Eye (tissue), 1 donor: ENCODE data around the gene FOXA3.
"Not testable (repeated sequence)": the region's sequence is repeated elsewhere in the genome, so short reads cannot be mapped to it uniquely, and the experiment has no call there.

Experiments used
- DNase-seq: peaks from one replicate; pipeline ENCODE4 v3.0.0-alpha.2; 2015

Gene FOXA3

DNA sequence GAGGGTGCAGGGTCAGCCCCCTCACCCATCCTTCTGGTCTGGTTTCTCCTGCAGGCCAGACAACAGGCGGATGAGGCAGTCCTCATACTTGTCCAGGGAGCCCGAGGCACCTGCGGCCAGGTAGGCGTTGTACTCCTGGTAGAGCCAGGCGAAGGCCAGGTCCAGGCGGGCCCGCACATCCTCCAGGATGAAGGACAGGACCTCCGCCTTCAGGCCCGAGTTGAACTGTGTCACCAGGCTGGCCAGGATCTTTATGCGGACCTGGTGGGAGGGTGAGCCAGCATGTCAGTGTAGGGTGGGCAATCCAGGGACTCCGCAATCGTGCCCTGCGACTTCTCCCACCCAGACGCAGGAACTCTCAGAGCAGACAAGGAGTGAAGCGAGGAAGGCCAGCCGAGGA, 35.2 kb upstream of the FOXA3 start:
- DNase-seq: no peak

DNA sequence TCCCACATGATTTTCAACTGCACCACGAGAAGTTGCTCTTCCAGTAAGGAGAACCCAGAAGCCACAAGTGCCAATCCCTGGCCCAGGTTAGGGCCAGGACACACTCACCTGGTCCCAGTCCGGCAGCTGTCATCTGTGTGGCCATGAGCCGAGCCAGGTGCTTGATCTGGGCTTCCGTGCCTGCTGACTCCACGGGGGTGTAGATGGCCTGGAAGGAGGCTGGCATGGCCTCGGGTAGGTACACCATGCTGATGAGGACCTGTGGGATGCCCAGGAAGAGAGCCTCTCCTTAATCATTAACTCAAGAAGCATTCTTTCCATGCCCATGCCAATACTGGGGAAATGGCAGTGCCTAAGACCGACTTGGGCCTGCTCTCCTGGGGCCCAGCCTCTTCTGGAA, 29.2 kb upstream of the FOXA3 start:
- DNase-seq: no peak

DNA sequence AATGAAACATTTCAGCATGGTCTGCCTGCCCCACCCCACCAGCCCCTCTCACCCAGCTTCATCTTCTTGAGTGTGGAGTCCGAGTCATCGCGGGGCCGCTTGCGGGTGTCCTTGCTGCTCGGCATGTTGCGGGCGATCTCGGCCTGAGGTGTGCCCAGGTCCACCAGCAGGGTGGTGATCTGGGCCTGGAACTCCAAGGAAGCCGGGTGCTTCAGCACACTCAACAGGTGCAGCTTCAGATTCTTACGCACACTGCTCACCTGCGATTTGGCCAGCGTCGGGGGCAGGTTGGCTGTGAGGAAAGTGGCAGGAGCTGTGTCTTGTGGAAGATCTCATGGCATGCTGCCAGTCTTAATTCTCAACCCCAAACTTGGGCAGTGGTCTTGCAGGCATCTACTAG, 21.9 kb upstream of the FOXA3 start:
- DNase-seq: no peak

DNA sequence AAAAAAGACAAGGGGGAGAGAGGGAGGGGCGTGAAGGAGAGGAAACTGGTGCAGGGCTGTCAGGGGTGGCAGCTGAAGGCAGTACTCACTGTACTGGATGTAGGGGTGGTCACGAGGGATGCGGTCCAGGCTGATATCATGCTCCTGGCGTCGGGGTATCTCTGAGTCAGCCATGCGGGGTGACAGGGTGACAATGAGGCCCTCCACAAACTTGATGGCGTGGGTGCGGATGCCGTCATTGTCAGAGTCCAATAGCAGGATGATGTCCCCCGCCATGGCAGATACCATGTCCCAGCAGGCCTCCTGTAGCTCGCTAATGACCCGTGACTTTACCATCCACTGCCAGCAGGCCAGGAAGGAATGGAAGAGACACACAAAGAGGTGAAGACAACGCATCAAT, 16.5 kb upstream of the FOXA3 start:
- no peak for DNase-seq

DNA sequence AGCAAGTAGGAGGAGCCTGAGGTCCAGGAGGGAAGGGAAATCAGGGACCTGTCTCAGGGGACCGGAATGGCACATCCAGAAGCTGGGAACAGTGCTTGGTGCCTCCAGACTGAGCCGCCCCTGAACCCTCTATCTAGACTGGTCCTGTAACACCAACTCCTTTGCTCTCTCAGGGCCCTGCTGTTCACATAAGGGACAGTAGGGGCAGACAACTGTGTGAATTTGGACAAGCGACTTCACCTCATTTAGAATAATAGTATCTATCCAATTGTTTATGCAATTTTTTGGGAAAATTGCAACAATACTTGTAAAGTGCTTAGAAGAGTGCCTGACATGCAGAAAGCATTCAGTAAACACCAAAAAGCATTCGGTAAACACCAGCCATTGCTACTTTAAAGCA, 15.2 kb upstream of the FOXA3 start:
- DNase-seq: no peak

DNA sequence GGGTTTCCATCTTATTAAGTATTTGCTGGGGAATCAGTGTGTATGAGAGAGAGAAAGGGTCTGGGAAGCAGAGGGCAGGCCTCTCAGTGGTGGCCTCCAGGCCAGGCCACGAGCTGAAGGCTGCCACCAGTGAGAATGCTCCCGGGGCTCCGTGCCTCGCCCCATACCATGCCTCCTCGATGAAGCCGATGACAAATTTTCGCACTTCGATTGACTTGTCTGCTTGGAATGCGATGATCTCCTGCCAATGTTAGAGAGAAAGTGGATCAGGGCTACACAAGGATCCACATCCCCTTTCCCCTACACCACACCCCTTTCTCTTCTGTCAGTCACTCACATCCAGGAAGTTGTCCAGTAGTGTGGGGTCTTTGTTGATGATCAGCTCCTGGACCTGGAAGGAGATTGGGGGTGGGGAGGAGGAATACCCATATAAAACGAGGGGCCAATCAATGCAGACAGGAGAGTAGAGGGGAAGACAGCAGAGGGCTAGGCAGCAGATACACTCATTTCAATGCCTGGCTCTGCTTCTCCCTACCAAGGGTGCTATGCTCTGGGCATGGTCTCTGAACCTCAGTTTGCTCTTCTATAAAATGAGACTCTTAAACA, 11.9 kb upstream of the FOXA3 start:
- no peak for DNase-seq

DNA sequence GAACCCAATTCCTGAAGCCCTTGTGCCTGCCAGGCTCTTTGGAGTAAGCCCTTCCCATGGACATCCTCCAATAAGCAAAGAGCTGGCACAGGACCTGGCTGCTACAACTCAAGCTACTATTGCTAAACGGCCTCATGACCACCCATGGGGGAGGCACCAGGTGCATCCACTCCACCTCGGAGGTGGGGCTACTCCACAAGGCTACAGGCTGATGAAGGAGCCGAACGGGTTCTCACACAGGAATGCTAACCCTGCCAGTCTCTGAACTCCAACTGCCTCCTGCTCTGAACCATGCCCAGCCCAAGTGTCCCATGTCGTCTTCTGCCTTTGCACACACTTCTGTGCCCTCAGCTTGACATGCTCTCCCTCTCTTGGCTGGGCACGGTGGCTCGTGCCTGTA, 11.1 kb upstream of the FOXA3 start:
- DNase-seq: no peak

- DNase-seq: no peak
Observed at GRCh38 chr19:45854167-45854778, 9.9 kb upstream of the FOXA3 start.

- DNase-seq: no peak
Observed at GRCh38 chr19:45860359-45861259, 3.5 kb upstream of the FOXA3 start.

GRCh38 chr19:45862271-45862563, 1.9 kb upstream of the FOXA3 start:
- DNase-seq: no peak

- peak; percentile 99 for DNase-seq
Observed at GRCh38 chr19:45862564-45863334, 1.4 kb upstream of the FOXA3 start, which contains the start of gene SYMPK. Gene SYMPK (minus strand): TSS chr19:45863147. CDS start chr19:45854495, 8,652 bp downstream.

DNA sequence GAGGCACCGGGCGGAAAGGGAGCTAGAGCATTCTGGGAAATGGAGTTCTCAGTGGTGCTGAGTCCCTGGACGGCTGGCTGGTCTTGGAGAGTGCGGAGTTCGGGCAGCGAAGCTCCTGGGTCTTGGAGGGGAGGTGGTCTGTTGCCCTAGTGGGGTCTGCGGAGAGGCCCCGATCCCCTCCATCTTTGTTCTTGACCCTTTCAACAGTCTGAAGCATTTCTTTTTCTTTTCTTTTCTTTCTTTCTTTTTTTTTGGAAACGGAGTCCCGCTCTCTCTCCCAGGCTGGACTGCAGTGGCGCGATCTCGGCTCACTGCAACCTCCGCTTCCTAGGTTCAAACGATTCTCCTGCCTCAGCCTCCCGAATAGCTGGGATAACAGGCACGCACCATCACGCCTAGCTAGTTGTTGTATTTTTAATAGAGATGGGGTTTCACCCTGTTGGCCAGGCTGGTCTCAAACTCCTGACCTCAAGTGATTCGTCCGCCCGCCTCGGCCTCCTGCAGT, 739 bp upstream of the FOXA3 start:
- DNase-seq: no peak

DNA sequence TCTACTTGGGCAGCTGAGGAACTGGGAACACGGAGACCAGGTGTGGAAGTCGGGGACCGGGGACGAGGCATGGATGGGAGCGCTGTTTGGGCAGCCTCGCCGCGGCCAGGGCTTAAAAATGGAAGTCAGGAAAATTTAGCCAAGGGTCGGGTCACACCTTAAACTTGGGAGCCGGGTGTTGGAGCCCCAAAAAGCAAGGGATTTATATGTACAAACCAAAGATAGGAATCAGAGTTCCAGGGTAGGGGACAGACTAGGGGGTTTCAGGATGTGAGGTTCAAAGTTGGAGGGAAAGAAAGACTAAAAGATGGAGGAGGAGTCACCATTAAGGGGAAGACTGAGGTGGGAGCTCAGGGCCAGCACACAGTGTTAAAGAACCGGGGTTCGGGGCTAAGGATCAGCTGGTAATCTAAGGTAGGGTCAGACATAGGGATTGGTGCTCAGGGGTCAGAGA, 530 bp downstream of the FOXA3 start:
- DNase-seq: peak; percentile 5

- DNase-seq: no peak
Observed at GRCh38 chr19:45865269-45865948, 1.3 kb downstream of the FOXA3 start.

- DNase-seq: no peak
Observed at GRCh38 chr19:45866400-45867176, 2.5 kb downstream of the FOXA3 start.

DNA sequence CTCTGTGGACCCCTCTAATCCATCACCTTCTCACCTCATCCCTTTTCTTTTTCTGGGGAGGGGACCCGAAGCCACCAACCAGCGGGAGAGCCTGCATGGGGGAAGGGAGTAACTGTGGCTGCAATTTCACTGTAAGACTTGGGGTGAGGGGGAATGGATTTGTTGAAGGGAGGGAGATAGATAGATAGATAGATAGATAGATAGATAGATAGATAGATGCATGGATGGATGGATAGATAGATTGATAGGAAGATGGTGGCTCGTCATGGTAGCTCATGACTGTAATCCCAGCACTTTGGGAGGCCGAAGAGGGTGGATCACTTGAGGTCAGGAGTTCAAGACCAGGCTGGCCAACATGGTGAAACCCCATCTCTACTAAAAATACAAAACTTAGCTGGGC, 3.1 kb downstream of the FOXA3 start:
- not testable (repeated sequence) for DNase-seq

DNA sequence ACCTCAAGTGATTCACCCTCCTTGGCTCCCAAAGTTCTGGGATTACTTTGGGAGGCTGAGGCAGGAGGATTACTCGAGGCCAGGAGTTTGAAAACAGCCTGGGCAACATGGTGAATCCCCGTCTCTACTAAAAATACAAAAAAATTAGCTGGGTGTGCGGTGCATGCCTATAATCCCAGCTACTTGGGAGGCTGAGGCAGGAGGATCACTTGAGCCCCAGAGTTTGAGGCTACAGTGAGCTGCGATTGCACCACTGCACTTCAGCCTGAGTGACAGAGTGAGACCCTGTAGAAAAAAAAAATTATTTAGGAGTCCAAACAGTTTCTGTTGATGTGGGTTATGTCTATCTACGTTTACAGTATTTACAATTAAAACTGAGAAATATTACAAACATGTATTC, 6.7 kb downstream of the FOXA3 start:
- DNase-seq: no peak

- DNase-seq: no peak
Observed at GRCh38 chr19:45872095-45872919, 8.2 kb downstream of the FOXA3 start.

DNA sequence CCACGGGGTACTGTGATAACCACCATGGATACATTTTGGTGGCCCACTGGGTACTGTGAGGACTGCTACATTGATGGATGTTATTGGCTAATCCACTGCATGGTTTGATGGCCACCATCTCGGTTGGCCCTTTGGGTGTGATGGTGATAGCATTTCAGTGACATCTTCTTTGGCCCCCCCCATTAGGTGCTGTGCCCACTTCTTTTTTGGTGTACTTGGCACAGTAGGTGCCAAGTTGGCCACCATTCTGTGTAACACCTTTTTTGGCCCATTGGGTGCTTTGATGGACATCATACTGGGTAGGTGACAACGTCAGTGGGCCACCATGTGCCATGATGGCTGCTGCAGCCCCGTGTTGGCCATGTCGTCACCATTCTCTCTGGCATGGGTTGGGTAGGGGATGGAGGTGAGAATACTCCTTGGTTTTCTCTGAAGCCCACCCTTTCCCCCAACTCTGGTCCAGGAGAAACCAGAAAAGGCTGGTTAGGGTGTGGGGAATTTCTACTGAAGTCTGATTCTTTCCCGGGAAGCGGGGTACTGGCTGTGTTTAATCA, 9.2 kb downstream of the FOXA3 start:
- DNase-seq: no peak

DNA sequence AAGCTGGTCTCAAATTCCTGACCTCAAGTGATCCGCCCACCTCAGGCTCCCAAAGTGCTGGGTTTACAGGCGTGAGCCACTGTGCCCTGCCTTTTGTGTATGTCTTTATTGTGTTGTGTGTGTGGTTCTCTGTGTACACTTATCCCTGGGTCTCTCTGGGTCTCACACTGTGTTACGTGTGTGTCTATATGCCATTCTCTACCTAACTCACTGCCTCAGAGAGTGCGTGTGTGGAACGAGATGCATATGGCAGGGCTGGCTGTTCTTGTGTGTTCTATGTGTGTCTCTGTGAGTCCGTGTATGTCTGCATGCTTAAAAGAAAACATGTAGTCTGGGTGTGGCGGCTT, 10.5 kb downstream of the FOXA3 start:
- no peak for DNase-seq

DNA sequence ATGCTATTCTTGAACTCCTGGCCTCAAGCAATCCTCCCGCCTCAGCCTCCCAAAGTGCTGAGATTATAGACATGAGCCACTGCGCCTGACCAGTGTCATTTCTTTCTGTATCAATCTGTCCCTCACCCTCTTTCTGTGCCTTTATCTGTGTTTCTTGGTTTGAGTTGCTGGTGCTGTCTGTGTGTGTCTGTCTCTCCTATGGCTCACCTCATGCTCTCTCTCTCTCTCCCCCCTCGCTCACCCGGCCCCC, 12.0 kb downstream of the FOXA3 start:
- DNase-seq: no peak
